GM21367 (cell line): ENCODE measurements around the gene ILKAP.

ENCODE experiments used
- ATAC-seq: cut with Tn5 transposase; IDR thresholded peaks from one replicate; pipeline ENCODE4 v1.9.1; 2021; ENCODE audit not compliant: unreplicated experiment

Gene ILKAP

DNA sequence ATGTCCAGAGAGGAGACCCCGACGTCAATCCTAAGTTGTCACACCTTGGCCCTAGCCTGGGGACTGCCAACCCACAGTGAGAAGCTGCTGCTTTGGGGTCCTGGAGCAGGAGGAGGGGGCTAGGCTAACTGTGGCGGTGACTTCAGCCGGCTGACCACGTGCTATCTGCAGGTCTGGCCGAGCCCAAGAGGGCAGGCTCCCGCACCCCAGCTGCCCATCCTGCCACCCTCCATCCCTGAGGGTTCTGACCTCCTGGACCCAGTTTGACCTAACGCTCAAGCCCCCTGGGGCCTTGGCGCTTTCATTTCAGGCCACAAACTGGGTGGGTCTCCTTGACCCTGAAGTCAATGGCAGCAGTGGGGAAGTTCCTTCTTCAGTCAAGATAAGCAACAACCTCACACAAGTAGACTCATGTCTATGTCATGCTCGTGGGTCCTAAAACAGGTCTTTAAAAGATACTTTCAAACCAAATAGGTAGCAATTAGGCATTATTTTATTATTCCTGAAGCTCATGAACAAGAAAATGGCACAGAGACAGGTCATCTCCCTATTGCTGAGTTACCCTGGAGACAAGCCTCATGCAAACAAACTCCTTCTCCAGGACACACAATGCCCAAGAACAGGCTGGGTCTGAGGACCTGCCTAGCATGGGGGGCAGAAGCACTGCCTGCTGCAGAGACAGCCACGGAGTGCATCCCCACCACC, 34.1 kb upstream of the ILKAP start:
- ATAC-seq: no peak

- ATAC-seq: no peak
Measured at GRCh38 chr2:238236571-238236970, 33.1 kb upstream of the ILKAP start.

- ATAC-seq: no peak
Measured at GRCh38 chr2:238235856-238236255, 32.4 kb upstream of the ILKAP start.

DNA sequence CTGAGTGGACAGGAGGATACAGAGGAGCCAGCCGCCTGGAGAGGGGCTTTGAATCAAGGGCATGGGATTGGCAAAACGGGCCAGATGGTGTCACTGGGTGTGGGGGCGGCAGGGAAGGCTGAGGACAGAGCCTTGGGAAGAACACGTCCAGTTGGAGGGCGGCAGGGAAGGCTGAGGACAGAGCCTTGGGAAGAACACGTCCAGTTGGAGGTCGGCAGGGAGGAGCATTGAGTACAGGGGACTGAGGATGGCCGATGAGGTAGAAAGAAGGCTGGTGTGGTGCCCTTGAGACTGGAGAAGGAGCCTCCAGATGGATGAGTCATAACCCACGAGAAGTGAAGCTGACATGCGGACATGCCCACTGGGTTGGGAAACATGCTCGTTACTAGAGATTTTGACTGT, 31.8 kb upstream of the ILKAP start:
- ATAC-seq: no peak

GRCh38 chr2:238233625-238234024, 30.1 kb upstream of the ILKAP start:
- ATAC-seq: no peak

DNA sequence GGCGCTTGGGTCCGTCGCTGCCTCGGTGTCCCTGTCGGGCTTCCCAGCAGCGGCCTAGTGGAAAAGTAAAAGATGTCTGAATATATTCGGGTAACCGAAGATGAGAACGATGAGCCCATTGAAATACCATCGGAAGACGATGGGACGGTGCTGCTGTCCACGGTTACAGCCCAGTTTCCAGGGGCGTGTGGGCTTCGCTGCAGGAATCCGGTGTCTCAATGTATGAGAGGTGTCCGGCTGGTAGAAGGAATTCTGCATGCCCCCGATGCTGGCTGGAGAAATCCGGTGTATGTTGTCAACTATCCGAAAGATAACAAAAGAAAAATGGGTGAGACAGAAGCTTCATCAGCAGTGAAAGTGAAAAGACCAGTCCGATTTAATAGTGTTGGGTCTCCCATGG, 28.3 kb upstream of the ILKAP start:
- no peak for ATAC-seq

GRCh38 chr2:238231251-238231793, 27.8 kb upstream of the ILKAP start:
- ATAC-seq: no peak

- no peak for ATAC-seq
Measured at GRCh38 chr2:238230699-238231098, 27.2 kb upstream of the ILKAP start.

DNA sequence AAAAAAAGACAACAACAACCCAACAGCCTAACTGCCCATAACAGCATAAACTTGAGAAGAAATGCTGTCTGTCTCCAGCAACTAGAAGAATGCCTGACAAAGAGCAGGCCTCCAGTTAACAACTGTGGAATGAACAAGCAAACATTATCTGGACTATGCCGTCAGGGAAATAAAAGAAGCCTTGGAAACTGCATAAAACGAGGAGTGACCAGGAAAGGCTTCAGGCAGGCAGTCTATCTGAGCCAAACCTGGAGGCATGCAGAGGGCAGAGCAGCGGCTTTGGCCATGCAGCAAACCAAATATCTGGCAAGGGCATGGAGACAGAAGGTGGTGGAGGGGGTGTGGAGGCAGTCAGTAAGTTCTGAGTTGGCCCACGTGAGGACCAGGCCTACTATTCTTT, 25.2 kb upstream of the ILKAP start:
- no peak for ATAC-seq

DNA sequence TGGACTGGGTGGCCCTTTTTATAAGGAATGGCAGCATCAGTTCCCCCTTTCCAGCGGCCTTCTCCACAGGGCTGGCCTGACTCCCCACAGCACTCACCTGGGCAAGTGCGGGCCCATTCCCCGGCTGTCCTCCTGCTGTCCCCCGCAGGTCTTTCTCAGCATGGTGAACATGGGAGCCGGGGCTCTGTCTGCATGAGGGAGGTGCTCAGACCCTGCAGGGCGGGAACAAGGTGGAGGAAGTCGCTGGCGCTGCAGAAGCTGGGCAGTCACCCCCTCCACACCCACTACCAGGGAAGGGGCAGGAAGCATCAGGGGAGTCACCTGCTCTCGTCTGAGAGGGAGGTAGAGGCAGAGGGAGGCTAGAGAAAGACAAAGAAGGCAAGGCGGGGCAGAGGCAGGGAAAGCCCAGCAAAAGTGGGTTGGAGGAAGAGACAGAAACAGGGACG, 24.1 kb upstream of the ILKAP start:
- ATAC-seq: no peak

DNA sequence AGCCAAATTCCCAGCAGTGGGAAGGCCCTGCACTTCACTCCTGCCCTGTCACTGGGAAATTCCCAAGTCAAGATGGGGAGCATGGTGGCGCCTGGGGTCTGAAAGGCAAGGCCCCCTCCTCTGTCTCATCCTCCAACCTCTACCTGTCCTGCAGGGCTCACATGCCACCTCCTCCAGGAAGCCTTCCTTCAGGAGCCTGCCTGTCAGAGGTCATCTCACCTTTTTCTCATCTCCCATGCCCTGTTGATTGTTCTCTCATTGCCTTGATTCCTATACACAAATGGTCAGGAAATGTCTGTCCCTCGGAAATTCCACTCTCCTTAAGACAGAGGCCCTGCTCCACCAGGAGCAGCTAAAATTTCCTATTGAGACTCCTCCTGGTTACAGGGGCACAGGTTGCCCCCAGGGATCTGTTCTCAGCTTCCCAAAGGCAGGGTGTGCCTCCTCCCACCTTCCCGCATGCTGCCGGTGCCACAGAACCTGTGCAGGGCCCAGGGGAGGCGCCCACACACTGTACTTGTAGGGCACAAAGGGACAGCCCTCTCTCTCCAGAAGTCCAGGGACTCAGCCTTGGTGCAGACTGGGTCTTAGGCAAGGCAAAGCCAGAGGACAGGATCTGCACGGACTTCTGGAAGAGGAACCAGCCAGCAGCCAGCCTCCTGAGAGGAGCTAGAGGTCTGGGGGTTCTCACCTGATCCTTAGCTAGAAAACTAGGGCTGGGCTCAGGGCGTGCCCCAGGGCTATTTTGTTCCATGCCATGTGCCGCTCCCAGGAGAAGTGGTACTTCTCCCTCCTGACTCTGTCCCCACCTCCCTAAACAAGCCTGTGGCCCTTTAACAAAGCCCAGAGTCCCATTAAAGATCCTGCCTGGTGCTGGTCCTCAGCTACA, 23.4 kb upstream of the ILKAP start:
- no peak for ATAC-seq

- ATAC-seq: no peak
Measured at GRCh38 chr2:238225911-238226697, 22.6 kb upstream of the ILKAP start.

GRCh38 chr2:238225121-238225520, 21.6 kb upstream of the ILKAP start:
- ATAC-seq: no peak

- no peak for ATAC-seq
Measured at GRCh38 chr2:238224356-238225035, 21.0 kb upstream of the ILKAP start.

- ATAC-seq: no peak
Measured at GRCh38 chr2:238220892-238221521, 17.5 kb upstream of the ILKAP start.

GRCh38 chr2:238220274-238220891, 16.9 kb upstream of the ILKAP start:
- ATAC-seq: no peak

- ATAC-seq: no peak
Measured at GRCh38 chr2:238216651-238217184, 13.2 kb upstream of the ILKAP start.

DNA sequence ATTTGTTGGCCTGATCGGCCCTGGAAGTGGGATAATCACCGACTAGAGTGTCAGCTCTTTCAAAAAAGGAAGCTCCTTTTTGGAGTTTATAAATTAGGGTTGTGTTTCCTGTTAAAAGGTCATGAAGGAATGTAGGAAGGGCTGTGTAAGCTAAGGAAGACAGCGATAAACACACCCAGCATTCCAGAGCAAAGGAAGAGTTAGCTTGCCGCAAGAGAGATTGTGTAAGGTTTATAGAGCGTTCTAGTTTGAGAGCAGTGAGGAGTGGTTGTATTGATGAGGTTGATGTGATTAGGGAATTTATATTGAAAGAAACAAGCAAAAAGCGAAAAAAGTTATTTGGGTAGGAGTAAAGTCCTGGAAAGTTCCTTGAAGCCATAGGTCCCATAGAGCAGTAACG, 3.5 kb upstream of the ILKAP start:
- no peak for ATAC-seq

DNA sequence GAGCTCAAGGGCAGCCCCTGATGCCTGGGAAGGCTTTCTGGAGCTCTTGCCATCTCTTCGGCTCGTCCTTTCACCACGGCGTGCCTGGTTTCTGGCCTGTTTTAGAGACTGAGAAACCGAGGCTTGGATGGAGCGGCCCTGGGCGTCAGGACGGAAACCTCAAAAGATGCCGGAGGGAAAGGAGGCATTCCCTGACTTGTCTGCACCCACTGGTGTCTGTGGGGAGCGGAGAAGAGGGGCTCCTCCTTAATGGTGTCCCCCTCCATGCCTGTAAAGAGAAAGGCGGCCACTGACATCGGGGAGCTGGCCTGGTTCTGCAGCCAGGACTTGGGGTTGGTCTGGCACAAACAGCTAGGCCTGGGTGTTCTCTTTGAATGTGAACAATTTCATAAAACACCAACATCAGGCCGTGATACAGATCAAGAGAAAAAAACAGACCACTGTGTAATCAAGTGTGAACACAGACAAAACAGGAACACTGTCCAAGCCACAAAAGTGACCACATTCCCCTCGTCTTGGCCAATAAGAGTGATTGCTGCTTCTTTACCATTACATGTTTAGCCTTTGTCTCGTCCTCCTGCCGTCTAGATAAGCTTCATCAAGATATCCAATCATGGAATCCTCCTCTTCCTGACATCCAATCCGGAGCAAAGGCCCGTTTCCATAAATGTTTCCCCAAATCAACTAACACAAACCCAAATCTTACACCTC, 633 bp upstream of the ILKAP start:
- no peak for ATAC-seq
